OCI-LY7 (cell line): Measurements from ENCODE around the gene SLC15A5.

Experiments
- CTCF ChIP-seq: fragments of 200-600 bp; sonication (generic); conservative IDR thresholded peaks from 2 replicates; pipeline ENCODE4 v1.5.1; 2014; ENCODE audit warnings: mild to moderate bottlenecking, antibody characterized with exemption, low read length, moderate library complexity, mixed read lengths
- EZH2phosphoT487 ChIP-seq: fragments of 200-600 bp; sonication (generic); IDR thresholded peaks from 2 replicates; pipeline ENCODE4 v1.6.1; 2018; ENCODE audit warnings: low read depth, borderline replicate concordance, mild to moderate bottlenecking, mixed run types, antibody characterized with exemption, low read length, moderate library complexity, mixed read lengths

DNA sequence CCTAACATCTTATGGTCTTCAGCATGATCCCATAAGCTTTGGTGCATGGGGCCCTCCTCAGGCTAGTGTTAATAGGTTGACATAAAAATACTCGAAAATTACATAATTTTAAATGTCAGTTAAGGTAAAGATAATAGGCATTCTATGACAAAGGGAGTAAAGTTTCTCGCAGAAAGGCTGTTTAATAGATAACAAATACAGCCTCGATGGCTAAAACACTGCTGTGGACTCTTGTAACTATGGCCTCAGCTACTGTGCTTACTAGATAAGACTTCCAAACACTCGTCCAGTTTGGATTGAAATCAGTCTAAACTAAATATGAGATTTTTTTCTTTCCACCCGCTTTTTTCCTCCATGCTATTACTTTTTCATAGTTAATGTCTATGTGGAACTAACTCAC lies 46.8 kb upstream of the SLC15A5 start:
- TF ChIP-seq CTCF (no peak), EZH2phosphoT487 (no peak)
